SHP77 treated with DMSO at 0.1 percent for 48 hours (cell line): ENCODE data around the gene ITIH2.
"Not testable (repeated sequence)": the region's sequence is repeated elsewhere in the genome, so short reads cannot be mapped to it uniquely, and the experiment has no call there.

Experiments used
- DNase-seq: peaks from one replicate; lab custom pipeline; 2025; lab: John Stamatoyannopoulos, UW

Gene ITIH2

GRCh38 chr10:7703140-7703539, at the start of gene ITIH2:
TSS of gene ITIH2 (plus strand) at chr10:7703316. CDS start at chr10:7703435, 119 bp downstream.
- DNase-seq, result no peak

- not testable (repeated sequence) for DNase-seq
Measured at GRCh38 chr10:7657079-7657478, 46.0 kb upstream of the ITIH2 start.

GRCh38 chr10:7657552-7657951, 45.6 kb upstream of the ITIH2 start:
- no peak for DNase-seq

GRCh38 chr10:7659560-7659959, 43.6 kb upstream of the ITIH2 start:
- DNase-seq, result no peak

- no peak for DNase-seq
Measured at GRCh38 chr10:7662522-7662921, 40.6 kb upstream of the ITIH2 start.

GRCh38 chr10:7664707-7665106, 38.4 kb upstream of the ITIH2 start:
- no peak for DNase-seq

- DNase-seq, result no peak
Measured at GRCh38 chr10:7665767-7666166, 37.3 kb upstream of the ITIH2 start.

- no peak for DNase-seq
Measured at GRCh38 chr10:7666253-7667023, 36.7 kb upstream of the ITIH2 start, which contains the start of gene ITIH5. TSS of gene ITIH5 (minus strand) at chr10:7666966. CDS start at chr10:7666892, 74 bp downstream.

GRCh38 chr10:7667262-7668141, 35.6 kb upstream of the ITIH2 start:
- no peak for DNase-seq

GRCh38 chr10:7670157-7670556, 33.0 kb upstream of the ITIH2 start:
- DNase-seq, result no peak

- DNase-seq, result no peak
Measured at GRCh38 chr10:7672341-7673134, 30.6 kb upstream of the ITIH2 start.

- DNase-seq, result no peak
Measured at GRCh38 chr10:7679256-7679655, 23.9 kb upstream of the ITIH2 start.

- DNase-seq, result not testable (repeated sequence)
Measured at GRCh38 chr10:7680078-7680477, 23.0 kb upstream of the ITIH2 start.

- no peak for DNase-seq
Measured at GRCh38 chr10:7686351-7687171, 16.6 kb upstream of the ITIH2 start.

- DNase-seq, result peak; percentile 86
Measured at GRCh38 chr10:7687228-7687907, 15.7 kb upstream of the ITIH2 start.

GRCh38 chr10:7689591-7689990, 13.5 kb upstream of the ITIH2 start:
- no peak for DNase-seq

GRCh38 chr10:7690885-7691597, 12.1 kb upstream of the ITIH2 start:
- not testable (repeated sequence) for DNase-seq

GRCh38 chr10:7692368-7692767, 10.7 kb upstream of the ITIH2 start:
- not testable (repeated sequence) for DNase-seq

- DNase-seq, result not testable (repeated sequence)
Measured at GRCh38 chr10:7693194-7693593, 9.9 kb upstream of the ITIH2 start.

GRCh38 chr10:7696545-7696944, 6.6 kb upstream of the ITIH2 start:
- no peak for DNase-seq
